GM12878 (cell line): Measurements from ENCODE around the gene TOMM20.
"Not testable (repeated sequence)": the region's sequence is repeated elsewhere in the genome, so short reads cannot be mapped to it uniquely, and the experiment has no call there.

Source experiments
- KDM1A ChIP-seq: fragments of 200-600 bp; sonication (generic); IDR thresholded peaks from 2 replicates; pipeline ENCODE4 v1.6.1; 2016; ENCODE audit warnings: borderline replicate concordance
- MYC ChIP-seq: IDR thresholded peaks from 2 replicates; pipeline ENCODE4 v1.6.1; 2011; ENCODE audit warnings: mild to moderate bottlenecking, low read length, moderate library complexity, inconsistent platforms; ENCODE audit not compliant: insufficient read depth, insufficient replicate concordance, insufficient read length, severe bottlenecking
- SP1 ChIP-seq: IDR thresholded peaks from one replicate; pipeline ENCODE4 v1.6.1; 2011; ENCODE audit warnings: low read depth, low read length
- SPI1 ChIP-seq: IDR thresholded peaks from 2 replicates; pipeline ENCODE4 v1.6.1; 2011; ENCODE audit warnings: low read depth, mild to moderate bottlenecking, low read length, moderate library complexity, borderline replicate concordance; ENCODE audit not compliant: insufficient read depth
- TARDBP ChIP-seq: IDR thresholded peaks from 2 replicates; pipeline ENCODE4 v1.6.1; 2016; ENCODE audit warnings: borderline replicate concordance
- TF ChIP-seq, protein P1 (sequence below), 3 experiments: IDR thresholded peaks in 2 of 3; conservative IDR thresholded peaks in 1 of 3; 2 replicates each; pipeline ENCODE4 v1.5.1; 2011; ENCODE audit warnings: low read depth in 3 of 3, low read length in 3 of 3, mild to moderate bottlenecking in 3 of 3, control low read depth in 2 of 3, moderate library complexity in 2 of 3, inconsistent platforms in 1 of 3, mixed read lengths in 1 of 3; ENCODE audit not compliant: control insufficient read depth in 2 of 3, insufficient read depth in 1 of 3; ENCODE audit errors: extremely low read depth in 1 of 3
- TF ChIP-seq, protein P2 (sequence below): fragments of 450-650 bp; IDR thresholded peaks from 2 replicates; pipeline ENCODE4 v1.6.1; 2017; ENCODE audit warnings: mild to moderate bottlenecking, moderate library complexity
- TF ChIP-seq, protein P3 (sequence below): IDR thresholded peaks from 2 replicates; pipeline ENCODE4 v1.6.1; 2012; ENCODE audit warnings: low read length, inconsistent platforms

DNA sequence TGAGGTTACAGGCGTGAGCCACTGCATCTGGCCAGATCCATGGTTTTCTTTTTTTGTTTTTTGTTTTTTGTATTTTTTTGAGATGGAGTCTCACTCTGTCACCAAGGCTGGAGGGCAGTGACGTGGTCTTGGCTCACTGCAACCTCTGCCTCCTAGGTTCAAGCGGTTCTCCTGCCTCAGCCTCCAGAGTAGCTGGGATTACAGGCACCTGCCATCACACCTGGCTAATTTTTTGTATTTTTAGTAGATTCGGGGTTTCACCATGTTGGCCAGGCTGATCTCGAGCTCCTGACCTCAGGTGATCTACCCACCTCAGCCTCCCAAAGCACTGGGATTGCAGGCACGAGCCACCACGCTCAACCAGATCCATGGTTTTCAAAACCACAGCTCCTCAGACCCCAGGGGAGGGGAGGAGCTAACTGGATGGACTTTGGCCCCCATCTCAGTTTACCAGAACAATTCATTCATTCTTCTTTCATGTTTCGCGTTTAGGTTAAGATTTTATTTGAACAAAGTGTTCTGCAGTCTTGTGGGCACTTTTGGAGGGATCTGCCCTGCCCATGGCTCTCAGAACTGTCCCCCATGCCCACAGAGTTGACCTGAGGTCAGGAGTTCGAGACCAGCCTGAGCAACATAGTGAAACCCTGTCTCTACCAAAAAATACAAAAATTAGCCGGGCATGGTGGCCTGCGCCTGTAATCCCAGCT is 43.1 kb downstream of the TOMM20 start:
- TF ChIP-seq, protein P1, sequence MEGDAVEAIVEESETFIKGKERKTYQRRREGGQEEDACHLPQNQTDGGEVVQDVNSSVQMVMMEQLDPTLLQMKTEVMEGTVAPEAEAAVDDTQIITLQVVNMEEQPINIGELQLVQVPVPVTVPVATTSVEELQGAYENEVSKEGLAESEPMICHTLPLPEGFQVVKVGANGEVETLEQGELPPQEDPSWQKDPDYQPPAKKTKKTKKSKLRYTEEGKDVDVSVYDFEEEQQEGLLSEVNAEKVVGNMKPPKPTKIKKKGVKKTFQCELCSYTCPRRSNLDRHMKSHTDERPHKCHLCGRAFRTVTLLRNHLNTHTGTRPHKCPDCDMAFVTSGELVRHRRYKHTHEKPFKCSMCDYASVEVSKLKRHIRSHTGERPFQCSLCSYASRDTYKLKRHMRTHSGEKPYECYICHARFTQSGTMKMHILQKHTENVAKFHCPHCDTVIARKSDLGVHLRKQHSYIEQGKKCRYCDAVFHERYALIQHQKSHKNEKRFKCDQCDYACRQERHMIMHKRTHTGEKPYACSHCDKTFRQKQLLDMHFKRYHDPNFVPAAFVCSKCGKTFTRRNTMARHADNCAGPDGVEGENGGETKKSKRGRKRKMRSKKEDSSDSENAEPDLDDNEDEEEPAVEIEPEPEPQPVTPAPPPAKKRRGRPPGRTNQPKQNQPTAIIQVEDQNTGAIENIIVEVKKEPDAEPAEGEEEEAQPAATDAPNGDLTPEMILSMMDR (IDR thresholded peaks at IDR 0.05 in 2 of 3, conservative IDR thresholded peaks at IDR 0.05 in 1 of 3; ENCODE audit: control insufficient read depth in 2 of 3, extremely low read depth in 1 of 3, insufficient read depth in 1 of 3, low read depth in 3 of 3, low read length in 3 of 3) = not testable (repeated sequence)
- not testable (repeated sequence) for TF ChIP-seq TARDBP, MYC, SP1, KDM1A, SPI1
- TF ChIP-seq, protein P2, sequence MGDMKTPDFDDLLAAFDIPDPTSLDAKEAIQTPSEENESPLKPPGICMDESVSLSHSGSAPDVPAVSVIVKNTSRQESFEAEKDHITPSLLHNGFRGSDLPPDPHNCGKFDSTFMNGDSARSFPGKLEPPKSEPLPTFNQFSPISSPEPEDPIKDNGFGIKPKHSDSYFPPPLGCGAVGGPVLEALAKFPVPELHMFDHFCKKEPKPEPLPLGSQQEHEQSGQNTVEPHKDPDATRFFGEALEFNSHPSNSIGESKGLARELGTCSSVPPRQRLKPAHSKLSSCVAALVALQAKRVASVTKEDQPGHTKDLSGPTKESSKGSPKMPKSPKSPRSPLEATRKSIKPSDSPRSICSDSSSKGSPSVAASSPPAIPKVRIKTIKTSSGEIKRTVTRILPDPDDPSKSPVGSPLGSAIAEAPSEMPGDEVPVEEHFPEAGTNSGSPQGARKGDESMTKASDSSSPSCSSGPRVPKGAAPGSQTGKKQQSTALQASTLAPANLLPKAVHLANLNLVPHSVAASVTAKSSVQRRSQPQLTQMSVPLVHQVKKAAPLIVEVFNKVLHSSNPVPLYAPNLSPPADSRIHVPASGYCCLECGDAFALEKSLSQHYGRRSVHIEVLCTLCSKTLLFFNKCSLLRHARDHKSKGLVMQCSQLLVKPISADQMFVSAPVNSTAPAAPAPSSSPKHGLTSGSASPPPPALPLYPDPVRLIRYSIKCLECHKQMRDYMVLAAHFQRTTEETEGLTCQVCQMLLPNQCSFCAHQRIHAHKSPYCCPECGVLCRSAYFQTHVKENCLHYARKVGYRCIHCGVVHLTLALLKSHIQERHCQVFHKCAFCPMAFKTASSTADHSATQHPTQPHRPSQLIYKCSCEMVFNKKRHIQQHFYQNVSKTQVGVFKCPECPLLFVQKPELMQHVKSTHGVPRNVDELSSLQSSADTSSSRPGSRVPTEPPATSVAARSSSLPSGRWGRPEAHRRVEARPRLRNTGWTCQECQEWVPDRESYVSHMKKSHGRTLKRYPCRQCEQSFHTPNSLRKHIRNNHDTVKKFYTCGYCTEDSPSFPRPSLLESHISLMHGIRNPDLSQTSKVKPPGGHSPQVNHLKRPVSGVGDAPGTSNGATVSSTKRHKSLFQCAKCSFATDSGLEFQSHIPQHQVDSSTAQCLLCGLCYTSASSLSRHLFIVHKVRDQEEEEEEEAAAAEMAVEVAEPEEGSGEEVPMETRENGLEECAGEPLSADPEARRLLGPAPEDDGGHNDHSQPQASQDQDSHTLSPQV = not testable (repeated sequence)
- TF ChIP-seq, protein P3, sequence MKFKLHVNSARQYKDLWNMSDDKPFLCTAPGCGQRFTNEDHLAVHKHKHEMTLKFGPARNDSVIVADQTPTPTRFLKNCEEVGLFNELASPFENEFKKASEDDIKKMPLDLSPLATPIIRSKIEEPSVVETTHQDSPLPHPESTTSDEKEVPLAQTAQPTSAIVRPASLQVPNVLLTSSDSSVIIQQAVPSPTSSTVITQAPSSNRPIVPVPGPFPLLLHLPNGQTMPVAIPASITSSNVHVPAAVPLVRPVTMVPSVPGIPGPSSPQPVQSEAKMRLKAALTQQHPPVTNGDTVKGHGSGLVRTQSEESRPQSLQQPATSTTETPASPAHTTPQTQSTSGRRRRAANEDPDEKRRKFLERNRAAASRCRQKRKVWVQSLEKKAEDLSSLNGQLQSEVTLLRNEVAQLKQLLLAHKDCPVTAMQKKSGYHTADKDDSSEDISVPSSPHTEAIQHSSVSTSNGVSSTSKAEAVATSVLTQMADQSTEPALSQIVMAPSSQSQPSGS = not testable (repeated sequence)
